Globus pallidus (tissue), 1 donor: ENCODE results near the gene CCDC85C.

Experiments
- DNase-seq: peaks from one replicate; pipeline ENCODE4 v3.0.0-alpha.2; 2015; ENCODE audit warnings: low spot score

Gene CCDC85C

DNA sequence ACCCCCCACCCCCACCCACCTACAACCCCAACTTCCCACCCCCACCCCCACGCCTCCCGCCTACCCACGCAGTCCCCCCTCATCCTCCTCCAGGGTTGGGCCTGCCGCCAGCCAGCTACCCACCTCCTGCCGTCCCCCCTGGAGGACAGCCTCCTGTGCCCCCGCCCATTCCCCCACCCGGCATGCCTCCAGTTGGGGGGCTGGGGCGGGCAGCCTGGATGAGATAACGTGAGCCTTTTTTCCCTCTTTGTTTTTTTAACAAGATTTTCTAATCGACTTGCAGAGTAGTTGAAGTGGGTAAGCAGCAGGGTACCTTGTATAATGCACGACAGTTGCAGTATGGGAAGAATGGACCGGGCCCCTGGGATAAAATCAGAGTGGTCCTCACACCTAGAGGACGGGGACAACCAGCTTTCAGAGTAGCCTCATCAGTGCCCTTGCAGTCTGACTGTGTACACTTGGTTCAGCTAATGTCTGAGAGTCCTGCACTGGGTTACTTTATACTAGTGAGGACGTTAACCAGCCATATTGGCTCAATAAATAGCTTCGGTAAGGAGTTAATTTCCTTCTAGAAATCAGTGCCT lies 93.4 kb downstream of the CCDC85C start:
- no peak for DNase-seq

- no peak for DNase-seq
Observed at GRCh38 chr14:99509871-99510555, 94.0 kb downstream of the CCDC85C start.

GRCh38 chr14:99508896-99509629 lies 94.9 kb downstream of the CCDC85C start:
- no peak for DNase-seq

- no peak for DNase-seq
Observed at GRCh38 chr14:99507860-99508640, 96.0 kb downstream of the CCDC85C start.

- no peak for DNase-seq
Observed at GRCh38 chr14:99506276-99506675, 97.7 kb downstream of the CCDC85C start.

DNA sequence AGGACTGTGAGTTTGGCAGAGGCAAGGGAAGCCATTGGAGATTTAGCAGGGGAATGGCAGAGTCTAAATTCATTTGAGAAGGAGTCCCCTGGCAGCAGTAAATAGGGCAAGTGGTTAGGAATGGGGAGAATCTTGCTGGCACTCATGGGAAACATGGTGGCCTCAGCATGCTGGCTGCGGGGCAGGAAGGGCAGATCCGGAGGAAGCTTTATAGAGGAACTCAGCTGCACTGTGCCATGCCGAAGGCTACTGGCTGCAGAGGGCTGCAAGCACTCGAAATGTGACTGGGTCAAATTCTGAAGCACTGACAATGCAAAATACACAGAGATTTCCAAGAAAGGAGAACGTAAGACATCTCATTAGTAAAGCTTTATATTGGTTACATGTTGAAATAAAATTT lies 98.9 kb downstream of the CCDC85C start:
- no peak for DNase-seq

- no peak for DNase-seq
Observed at GRCh38 chr14:99503848-99504453, 100.1 kb downstream of the CCDC85C start.

DNA sequence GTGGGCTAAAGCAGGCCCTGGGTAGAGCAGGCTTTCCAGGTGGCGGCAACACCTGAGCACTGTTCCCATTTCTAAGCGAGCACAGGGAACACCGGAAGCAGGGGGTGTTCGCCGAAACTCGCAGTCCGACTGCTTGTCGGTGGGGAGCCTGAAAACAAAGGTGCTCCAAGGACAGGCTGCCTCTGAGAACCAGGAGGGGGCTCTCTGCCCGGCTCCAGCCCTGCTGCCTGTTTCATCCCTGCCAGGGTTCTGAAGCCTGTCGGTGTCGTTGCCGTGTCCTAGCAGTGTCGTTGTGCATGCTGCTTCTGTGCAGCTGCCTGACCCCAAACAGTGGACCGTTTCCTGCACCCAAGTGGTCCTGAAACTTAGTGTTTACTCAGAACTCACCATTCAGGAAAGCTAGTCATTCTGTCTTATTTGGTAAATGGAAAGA lies 101.0 kb downstream of the CCDC85C start:
- no peak for DNase-seq

DNA sequence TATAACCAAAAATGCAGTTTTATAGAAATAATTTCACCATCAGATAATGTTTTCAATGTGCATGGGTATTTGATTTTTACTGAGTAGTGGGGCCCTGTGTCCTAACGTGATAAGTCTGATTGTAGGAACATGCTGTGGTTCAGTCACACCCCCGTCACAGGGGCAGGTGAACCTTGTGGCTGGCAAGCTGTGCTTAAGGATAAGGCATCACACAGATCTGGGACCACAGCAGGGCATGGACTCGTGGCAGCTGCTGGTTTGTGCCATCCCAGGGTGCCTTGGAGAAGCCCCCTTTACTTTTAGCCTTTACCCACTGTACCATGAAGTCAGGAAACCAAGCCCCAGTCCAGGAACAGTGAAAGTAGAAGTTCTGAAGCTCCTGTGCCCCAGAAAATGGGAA lies 106.1 kb downstream of the CCDC85C start:
- no peak for DNase-seq

DNA sequence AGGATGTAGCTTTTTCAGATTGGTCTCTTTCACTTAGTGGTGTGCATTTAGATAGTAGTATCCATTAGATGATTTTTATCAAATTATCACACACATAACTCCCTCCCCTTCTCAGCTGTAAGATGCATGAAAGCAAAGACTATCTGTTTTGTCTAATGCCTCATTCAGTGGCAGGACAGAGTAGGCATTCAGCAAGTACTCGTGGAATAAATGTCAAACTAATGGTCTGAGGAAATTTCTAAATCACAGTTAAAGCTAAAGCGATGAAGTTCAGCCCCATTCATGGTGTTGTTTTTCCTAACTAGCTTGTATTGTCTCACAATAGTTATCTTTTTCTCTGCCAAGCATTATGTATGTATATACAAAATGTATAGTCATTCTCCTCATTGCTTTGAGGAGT lies 106.7 kb downstream of the CCDC85C start:
- DNase-seq, result no peak

GRCh38 chr14:99484106-99484505 lies 119.9 kb downstream of the CCDC85C start:
- DNase-seq, result no peak

- DNase-seq, result no peak
Observed at GRCh38 chr14:99481745-99482099, 122.3 kb downstream of the CCDC85C start.

DNA sequence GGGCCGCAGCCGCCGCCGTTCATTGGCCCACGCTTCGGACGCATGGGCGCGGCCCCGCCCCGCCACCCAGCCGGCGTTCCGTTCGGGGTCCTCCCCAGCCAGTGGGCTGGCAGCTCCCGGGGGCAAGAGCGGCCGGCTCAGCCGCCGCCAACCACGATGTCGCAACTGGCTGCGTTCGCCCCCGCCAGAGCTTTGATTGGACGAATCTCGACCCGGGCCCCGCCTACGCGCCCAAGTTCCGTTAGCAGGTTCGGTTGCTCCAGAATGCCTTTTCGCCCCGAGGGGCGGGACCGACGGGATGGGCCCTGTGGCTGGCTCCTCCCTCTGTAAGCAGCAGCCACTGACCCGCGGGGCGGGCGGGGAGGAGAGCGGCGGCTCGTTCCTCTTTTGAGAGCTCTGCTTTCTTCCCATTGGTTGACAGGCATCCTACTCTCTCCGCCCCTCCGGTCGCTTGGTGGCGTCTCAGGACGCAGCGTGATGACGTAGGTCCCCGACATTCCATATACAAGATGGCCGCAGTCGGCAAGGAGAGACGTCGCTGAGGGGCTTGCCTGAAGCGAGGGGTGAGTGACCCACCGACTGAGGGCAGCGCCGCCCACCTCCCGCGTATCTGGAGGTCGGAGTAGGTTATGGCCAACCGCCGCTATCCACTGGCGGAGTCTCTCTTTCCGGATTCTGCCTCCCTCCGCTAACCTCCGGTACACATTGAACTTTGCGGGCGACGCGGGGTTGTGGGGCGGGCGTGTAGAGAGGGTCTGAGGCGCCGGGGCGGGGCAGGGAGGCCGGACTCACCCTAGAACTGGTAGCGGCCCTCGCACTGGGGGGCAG lies 122.9 kb downstream of the CCDC85C start, which contains the start of gene CCNK:
Gene CCNK (plus strand): TSS at position 493 of the 828 bp plus-strand sequence. CDS start 11,269 bp downstream, outside the sequence.
- peak; percentile 100 for DNase-seq

DNA sequence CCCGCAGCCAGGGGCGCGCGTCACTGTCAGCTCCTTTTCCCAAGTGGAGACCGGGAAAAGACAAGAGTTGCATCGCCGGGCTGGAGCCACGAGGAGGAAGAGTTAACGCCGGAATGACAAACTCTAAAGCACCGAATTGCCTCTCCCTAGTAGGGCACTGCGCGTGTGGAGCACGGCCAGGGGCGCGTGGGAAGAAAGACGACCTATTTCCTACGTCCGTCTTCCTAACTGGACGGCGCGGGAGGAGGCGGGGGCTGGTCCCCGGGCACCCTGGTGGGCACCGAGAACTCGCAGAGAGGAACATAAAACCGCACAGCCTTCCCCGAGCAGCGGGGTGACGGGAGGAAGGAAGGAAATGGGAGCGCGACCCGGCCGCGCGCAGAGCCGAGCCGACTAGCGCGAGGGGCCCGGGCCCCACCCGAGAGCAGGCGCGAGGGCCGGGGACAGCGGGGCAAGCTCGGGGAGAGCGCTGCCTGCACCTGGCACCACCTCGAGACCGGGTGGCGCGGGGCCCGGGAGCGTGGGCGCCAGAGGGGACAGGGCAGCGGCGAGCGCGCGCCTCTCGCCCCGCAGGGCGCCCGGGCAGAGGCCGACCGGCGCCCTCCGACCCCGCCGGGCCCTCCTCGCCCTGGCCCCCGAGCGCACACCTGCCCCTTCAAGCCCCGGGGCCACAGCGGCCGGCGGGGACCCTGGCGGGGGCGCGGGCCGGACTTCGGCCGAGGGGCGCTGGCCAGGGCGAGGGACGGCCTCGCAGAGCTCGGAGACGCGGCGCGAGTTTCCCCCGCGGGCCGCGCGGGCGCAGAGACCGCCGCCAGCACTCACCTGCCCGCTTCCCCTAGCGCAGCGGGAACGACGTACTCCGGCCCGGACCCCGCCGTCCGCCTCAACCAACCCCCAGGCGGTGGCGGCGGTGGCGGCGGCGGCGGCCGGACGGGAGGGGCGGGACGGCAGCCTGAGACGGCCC lies 123.8 kb downstream of the CCDC85C start, which contains the start of gene SETD3:
Gene SETD3 (minus strand): TSS at position 954 of the 964 bp plus-strand sequence. CDS start 15,054 bp downstream, outside the sequence.
- peak; percentile 27 for DNase-seq

DNA sequence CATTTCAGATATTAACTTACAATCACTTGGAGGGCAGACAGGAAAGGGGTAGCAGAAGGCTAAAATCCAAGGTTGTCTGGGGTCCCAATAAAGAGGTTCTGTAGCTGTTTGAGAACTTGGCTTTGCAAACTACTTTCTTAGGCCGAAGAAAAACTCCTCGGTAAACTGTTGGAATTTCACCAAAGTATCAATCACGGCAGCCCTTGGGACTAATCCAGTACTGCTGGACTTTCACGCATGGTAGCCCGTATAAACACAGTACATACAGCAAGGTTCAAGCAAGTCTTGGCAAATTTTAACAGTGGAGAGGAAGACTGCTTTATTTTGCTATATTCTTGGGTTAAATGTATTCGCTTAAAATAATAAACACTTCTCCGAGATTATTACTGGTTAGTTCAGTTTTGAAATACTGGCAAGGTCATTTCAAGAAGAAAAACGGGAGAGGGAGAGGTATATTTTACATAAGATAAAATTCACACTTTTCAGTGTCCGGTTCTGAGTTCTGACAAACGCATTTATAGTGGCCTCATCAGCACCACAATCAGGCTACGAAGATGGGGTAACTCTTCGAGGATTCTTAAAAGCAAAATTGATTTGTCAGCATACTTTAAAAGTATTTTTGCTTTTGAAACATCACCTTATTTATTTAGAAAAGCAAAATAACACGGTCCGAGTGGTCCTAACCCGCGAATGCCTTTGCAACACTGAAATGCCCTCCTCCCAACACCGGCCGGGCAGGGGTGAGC lies 124.7 kb downstream of the CCDC85C start:
- no peak for DNase-seq

DNA sequence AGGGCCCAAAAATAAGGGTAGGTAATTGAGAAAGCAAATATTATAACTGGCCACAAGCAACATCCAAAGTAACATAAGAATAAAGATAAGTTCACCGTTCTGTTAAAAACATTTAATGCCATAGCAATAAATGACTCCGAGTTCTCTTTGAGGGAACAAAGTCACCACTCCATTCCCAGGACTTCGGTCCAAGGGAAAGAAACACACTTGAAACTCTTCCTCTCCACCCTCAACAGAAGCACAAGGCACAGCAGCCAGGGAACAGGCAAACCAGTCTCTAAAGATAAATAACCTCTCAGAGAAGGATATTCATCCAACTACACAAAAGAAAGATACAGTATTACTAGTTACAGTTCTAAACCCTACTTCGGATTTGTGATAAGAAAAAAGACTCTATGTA lies 125.9 kb downstream of the CCDC85C start:
- DNase-seq, result no peak

DNA sequence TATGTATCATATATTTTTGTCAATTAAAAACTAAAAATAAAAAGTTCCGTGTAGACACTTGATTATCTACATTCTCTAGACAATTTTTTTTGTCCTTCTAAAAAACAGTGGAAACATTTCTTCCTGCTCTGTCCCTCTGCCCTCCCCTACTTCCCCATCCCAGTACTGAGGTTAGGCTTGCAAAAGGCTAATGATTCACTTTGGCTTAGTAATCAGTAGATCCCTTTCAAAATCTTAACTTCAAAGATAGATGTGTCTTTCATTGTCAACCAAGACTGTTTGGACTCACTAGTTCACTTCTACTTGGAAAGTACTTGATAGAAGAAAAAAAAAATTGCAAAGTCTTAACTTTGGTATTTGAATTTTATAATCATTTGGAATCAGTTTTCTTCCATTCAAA lies 127.1 kb downstream of the CCDC85C start:
- DNase-seq, result no peak

- DNase-seq, result no peak
Observed at GRCh38 chr14:99475660-99476059, 128.3 kb downstream of the CCDC85C start.

GRCh38 chr14:99475179-99475578 lies 128.8 kb downstream of the CCDC85C start:
- DNase-seq, result no peak
